AG10803 (cell line): ENCODE results near the gene DLGAP1.
"Not testable (repeated sequence)": the region's sequence is repeated elsewhere in the genome, so short reads cannot be mapped to it uniquely, and the experiment has no call there.

Source experiments
- DNase-seq: peaks from one replicate; pipeline ENCODE4 v3.0.0; 2010; ENCODE audit warnings: low read depth
- H3K4me3 ChIP-seq: 2 replicates; pipeline ENCODE4 v1.5.1; 2011; ENCODE audit warnings: mild to moderate bottlenecking, low read length, control low read depth
- TF ChIP-seq, protein P1 (sequence below): conservative IDR thresholded peaks from 2 replicates; pipeline ENCODE4 v1.5.1; 2011; ENCODE audit warnings: mild to moderate bottlenecking, low read length, control low read depth, inconsistent platforms

The DLGAP1 gene

DNA sequence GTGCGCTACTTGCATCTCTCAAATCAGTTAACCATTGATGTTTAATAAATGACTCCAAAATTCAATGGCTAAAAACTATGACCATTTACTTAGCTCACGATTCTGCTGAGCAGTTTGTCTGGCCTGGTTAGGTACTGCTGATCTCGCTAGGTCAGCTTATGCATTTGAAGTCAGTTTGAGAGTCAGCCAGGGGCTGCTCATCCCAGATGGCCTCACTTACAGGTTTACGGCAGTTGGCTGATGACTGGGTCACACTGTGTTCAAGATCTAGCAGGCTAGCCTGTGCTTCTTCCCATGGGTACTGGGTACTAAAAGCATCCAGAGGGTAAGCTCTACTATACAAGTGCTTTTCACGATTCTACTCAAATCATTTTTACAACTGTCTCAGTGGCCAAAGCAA lies 122.1 kb downstream of the DLGAP1 start:
- H3K4me3 ChIP-seq = no peak overlapping the region
- TF ChIP-seq, protein P1, sequence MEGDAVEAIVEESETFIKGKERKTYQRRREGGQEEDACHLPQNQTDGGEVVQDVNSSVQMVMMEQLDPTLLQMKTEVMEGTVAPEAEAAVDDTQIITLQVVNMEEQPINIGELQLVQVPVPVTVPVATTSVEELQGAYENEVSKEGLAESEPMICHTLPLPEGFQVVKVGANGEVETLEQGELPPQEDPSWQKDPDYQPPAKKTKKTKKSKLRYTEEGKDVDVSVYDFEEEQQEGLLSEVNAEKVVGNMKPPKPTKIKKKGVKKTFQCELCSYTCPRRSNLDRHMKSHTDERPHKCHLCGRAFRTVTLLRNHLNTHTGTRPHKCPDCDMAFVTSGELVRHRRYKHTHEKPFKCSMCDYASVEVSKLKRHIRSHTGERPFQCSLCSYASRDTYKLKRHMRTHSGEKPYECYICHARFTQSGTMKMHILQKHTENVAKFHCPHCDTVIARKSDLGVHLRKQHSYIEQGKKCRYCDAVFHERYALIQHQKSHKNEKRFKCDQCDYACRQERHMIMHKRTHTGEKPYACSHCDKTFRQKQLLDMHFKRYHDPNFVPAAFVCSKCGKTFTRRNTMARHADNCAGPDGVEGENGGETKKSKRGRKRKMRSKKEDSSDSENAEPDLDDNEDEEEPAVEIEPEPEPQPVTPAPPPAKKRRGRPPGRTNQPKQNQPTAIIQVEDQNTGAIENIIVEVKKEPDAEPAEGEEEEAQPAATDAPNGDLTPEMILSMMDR = no peak
- DNase-seq = no peak

DNA sequence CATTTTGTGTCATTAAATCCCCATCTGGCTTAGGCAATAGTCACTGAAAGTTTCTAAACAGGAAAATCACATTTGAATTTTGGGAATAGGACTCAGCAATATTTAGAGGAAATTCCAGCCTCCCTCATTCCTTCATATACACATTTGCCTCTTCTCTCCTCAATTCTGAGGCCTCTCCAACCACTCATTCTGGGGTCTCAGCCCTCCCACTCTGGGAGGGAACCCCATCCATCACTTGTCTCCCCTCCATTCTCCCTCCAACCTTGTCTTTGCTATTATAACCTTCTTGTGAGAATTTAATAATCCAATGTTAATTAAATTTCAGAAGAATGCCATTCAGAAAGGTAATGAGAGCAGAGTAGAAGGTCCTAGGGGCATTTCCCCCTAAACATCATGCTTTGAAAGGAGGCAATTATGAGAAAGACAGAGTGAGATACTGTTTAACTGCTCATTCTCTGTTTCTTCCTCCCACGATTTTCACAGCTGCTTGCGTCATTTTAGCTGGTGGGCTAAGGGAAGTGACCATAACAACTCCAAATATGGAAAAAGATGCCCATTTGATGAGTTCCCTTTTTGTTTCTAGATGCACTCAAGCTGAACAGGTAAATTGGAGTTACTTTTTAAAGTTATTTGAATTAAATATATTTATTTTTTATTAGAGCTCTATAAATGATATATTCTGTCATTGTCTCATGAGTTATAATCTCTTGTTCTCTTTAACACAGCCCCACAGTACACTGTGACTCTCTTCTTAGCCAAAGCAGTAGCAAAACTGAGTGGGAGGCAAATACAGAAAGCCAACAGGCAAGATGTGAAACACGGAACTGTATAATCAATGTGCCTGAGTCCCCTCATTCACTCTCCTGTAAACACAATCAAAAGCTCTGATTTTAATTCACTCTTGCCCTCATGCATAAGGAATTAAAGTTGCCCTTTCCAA lies 135.1 kb downstream of the DLGAP1 start:
- H3K4me3 ChIP-seq = no peak overlapping the region
- DNase-seq = no peak
- TF ChIP-seq, protein P1 = no peak

- DNase-seq = no peak
- TF ChIP-seq, protein P1 = no peak
- H3K4me3 ChIP-seq = no peak overlapping the region
These were observed 136.8 kb downstream of the DLGAP1 start for GRCh38 chr18:4318311-4318710.

- not testable (repeated sequence) for DNase-seq, H3K4me3 ChIP-seq
These were observed 143.2 kb downstream of the DLGAP1 start for GRCh38 chr18:4311945-4312344.

- no peak overlapping the region for H3K4me3 ChIP-seq
- no peak for DNase-seq
- TF ChIP-seq, protein P1 = no peak
These were observed 144.0 kb downstream of the DLGAP1 start for GRCh38 chr18:4311136-4311535.

DNA sequence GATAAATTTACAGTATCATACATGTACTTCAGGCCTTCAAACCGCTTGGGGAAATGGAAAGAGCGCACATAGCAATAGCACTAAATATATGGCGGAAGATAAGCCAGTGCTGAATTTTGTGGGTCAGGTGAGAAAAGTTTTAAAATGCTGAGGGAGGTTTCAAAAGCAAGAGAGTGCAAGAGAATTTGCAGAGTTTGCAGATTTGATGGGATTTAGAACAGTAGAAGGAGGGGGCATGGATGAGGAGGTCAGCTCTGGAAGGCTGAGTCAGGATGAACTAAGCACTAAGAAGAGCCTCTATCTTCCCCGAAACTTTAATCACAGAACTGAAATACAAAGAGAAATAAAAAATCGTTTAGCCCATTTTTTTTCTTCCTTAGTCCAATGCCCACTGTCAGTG lies 145.9 kb downstream of the DLGAP1 start:
- no peak for DNase-seq
- no peak overlapping the region for H3K4me3 ChIP-seq
- TF ChIP-seq, protein P1 = no peak

DNA sequence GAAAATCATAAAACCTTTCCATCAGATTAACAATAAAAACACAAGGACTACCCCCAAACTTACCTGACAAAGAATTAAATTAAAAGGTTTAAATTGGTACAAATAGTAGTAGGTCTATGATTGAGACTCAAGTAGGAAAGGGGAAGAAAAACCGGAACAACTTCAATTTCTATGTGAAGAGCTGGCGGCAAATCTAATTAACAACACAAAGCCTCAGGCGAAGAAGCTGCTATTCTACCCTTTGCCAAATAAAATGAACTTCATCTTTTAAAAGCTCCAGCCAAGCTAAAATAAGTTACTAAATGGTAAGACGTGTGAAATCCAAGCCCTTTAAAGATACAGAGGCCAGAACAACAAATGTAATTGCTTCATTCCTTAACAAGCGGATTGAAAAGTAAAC lies 146.5 kb downstream of the DLGAP1 start:
- TF ChIP-seq, protein P1 = no peak
- no peak for DNase-seq
- no peak overlapping the region for H3K4me3 ChIP-seq
